Esophagus (tissue), 2 donors: ENCODE results near the gene PCA3. TPM values are rescaled to one million over a fixed set of nuclear protein-coding genes. Genes with fewer than 3 reads are reported as not detected.
"Not testable (repeated sequence)": the region's sequence is repeated elsewhere in the genome, so short reads cannot be mapped to it uniquely, and the experiment has no call there.

Source experiments
- H3K27ac ChIP-seq, 2 donors: one replicate each; pipeline ENCODE4 v1.5.1; 2013; ENCODE audit warnings: low read depth in 2 of 2, mild to moderate bottlenecking in 2 of 2, inconsistent platforms in 1 of 2, low read length in 1 of 2, moderate library complexity in 1 of 2
- H3K27me3 ChIP-seq, 2 donors: one replicate each; pipeline ENCODE4 v1.6.1; 2013; ENCODE audit warnings: low read length in 2 of 2, control low read depth in 1 of 2, mild to moderate bottlenecking in 1 of 2; ENCODE audit not compliant: insufficient read depth in 2 of 2, control insufficient read depth in 1 of 2
- H3K36me3 ChIP-seq, 2 donors: one replicate each; pipeline ENCODE4 v1.6.1; 2013; ENCODE audit warnings: low read length in 1 of 2; ENCODE audit not compliant: control insufficient read depth in 2 of 2, insufficient read depth in 2 of 2
- H3K4me1 ChIP-seq, 2 donors: one replicate each; pipeline ENCODE4 v1.6.1; 2013; ENCODE audit warnings: low read length in 1 of 2; ENCODE audit not compliant: control insufficient read depth in 2 of 2, insufficient read depth in 2 of 2
- H3K4me3 ChIP-seq, 2 donors: one replicate each; pipeline ENCODE4 v1.5.1; 2013; ENCODE audit warnings: low read length in 2 of 2, mild to moderate bottlenecking in 2 of 2, low read depth in 1 of 2, moderate library complexity in 1 of 2
- H3K9me3 ChIP-seq, 2 donors: one replicate each; pipeline ENCODE4 v1.6.1; 2013; ENCODE audit warnings: mild to moderate bottlenecking in 2 of 2, low read depth in 1 of 2, low read length in 1 of 2, moderate library complexity in 1 of 2; ENCODE audit not compliant: control insufficient read depth in 2 of 2, insufficient read depth in 1 of 2
- WGBS, 2 donors: extraction: QIAGEN DNeasy Blood & Tissue Kit; methylation state at CpG; one replicate each; pipeline ENCODE4 v1.1.7; 2013; 5-methylcytosine and 5-hydroxymethylcytosine counted together
- polyA plus RNA-seq, 2 donors: library from polyadenylated mRNA; stranded (reverse); fragments of 200-250 nt; gene quantifications; one replicate each; pipeline ENCODE4 v1.2.3, GENCODE V29; 2013
- donor health status: healthy with polysubstance abuse.
- donor health status: Bipolar disorder and iron deficiency.

PCA3 gene
- polyA plus RNA-seq, 2 donors = 0.06 to 0.35 TPM

- H3K27me3 ChIP-seq = no peaks in the 10 kb centered on the region
- no peaks in the 10 kb centered on the region for H3K4me1 ChIP-seq
- WGBS, 2 donors = 72 to 73% methylated on average over 8 of the region's 8 CpGs
- H3K9me3 ChIP-seq = no peaks in the 10 kb centered on the region
- no peaks in the 10 kb centered on the region for H3K36me3 ChIP-seq
- H3K4me3 ChIP-seq = no peak overlapping the region
- no peak overlapping the region for H3K27ac ChIP-seq
Observed at GRCh38 chr9:76729980-76730737, 34.1 kb upstream of the PCA3 start.

- H3K4me3 ChIP-seq = no peak overlapping the region
- H3K36me3 ChIP-seq = no peaks in the 10 kb centered on the region
- 95 to 96% methylated on average over 6 of the region's 6 CpGs for WGBS, 2 donors
- no peak overlapping the region for H3K27ac ChIP-seq
- no peaks in the 10 kb centered on the region for H3K9me3 ChIP-seq
- H3K4me1 ChIP-seq = no peaks in the 10 kb centered on the region
- H3K27me3 ChIP-seq = no peaks in the 10 kb centered on the region
Observed at GRCh38 chr9:76730801-76731200, 33.4 kb upstream of the PCA3 start.

GRCh38 chr9:76732341-76732958 lies 31.8 kb upstream of the PCA3 start:
- 56 to 65% methylated on average over 3 of the region's 3 CpGs for WGBS, 2 donors
- Histone ChIP-seq H3K4me3 (no peak overlapping the region), H3K4me1 (no peaks in the 10 kb centered on the region), H3K9me3 (no peaks in the 10 kb centered on the region), H3K27me3 (no peaks in the 10 kb centered on the region), H3K36me3 (no peaks in the 10 kb centered on the region), H3K27ac (no peak overlapping the region)

GRCh38 chr9:76733096-76733495 lies 31.1 kb upstream of the PCA3 start:
- WGBS, 2 donors = 95 to 100% methylated on average over 1 of the region's 1 CpG
- no peaks in the 10 kb centered on the region for H3K4me1 ChIP-seq
- no peak overlapping the region for H3K27ac ChIP-seq
- no peaks in the 10 kb centered on the region for H3K27me3 ChIP-seq
- H3K4me3 ChIP-seq = no peak overlapping the region
- no peaks in the 10 kb centered on the region for H3K36me3 ChIP-seq
- no peaks in the 10 kb centered on the region for H3K9me3 ChIP-seq

GRCh38 chr9:76734716-76735115 lies 29.5 kb upstream of the PCA3 start:
- H3K4me3 ChIP-seq = no peak overlapping the region
- no peaks in the 10 kb centered on the region for H3K9me3 ChIP-seq
- no peaks in the 10 kb centered on the region for H3K4me1 ChIP-seq
- H3K27ac ChIP-seq = no peak overlapping the region
- 87% methylated on average over 3 of the region's 3 CpGs for WGBS, 2 donors
- H3K27me3 ChIP-seq = no peaks in the 10 kb centered on the region
- H3K36me3 ChIP-seq = no peaks in the 10 kb centered on the region

GRCh38 chr9:76737154-76737902 lies 26.9 kb upstream of the PCA3 start:
- 47 to 49% methylated on average over 3 of the region's 3 CpGs for WGBS, 2 donors
- Histone ChIP-seq H3K9me3 (no peaks in the 10 kb centered on the region), H3K4me1 (no peaks in the 10 kb centered on the region), H3K27ac (no peak overlapping the region), H3K27me3 (no peaks in the 10 kb centered on the region), H3K36me3 (no peaks in the 10 kb centered on the region), H3K4me3 (no peak overlapping the region)

- Histone ChIP-seq H3K4me3 (no peak overlapping the region), H3K27ac (no peak overlapping the region), H3K9me3 (no peaks in the 10 kb centered on the region), H3K36me3 (no peaks in the 10 kb centered on the region), H3K27me3 (no peaks in the 10 kb centered on the region), H3K4me1 (no peaks in the 10 kb centered on the region)
- WGBS, 2 donors = 57 to 58% methylated on average over 5 of the region's 5 CpGs
Observed at GRCh38 chr9:76738402-76738801, 25.8 kb upstream of the PCA3 start.

GRCh38 chr9:76741524-76741923 lies 22.7 kb upstream of the PCA3 start:
- no peak overlapping the region for H3K4me3 ChIP-seq
- H3K36me3 ChIP-seq = no peaks in the 10 kb centered on the region
- WGBS, 2 donors = 72 to 78% methylated on average over 5 of the region's 5 CpGs
- H3K27ac ChIP-seq = no peak overlapping the region
- no peaks in the 10 kb centered on the region for H3K4me1 ChIP-seq
- peaks cover 0 to 4% of the 10 kb centered on the region in 2 donors for H3K9me3 ChIP-seq
- H3K27me3 ChIP-seq = no peaks in the 10 kb centered on the region

- not testable (repeated sequence) for H3K27me3 ChIP-seq, H3K36me3 ChIP-seq, H3K4me1 ChIP-seq, H3K4me3 ChIP-seq, H3K27ac ChIP-seq, H3K9me3 ChIP-seq
- 83 to 85% methylated on average over 4 of the region's 4 CpGs for WGBS, 2 donors
Observed at GRCh38 chr9:76742890-76743289, 21.3 kb upstream of the PCA3 start.
